HG03095 (cell line): ENCODE data around the gene TCEAL3.
"Not testable (repeated sequence)": the region's sequence is repeated elsewhere in the genome, so short reads cannot be mapped to it uniquely, and the experiment has no call there.

Experiments used
- ATAC-seq: cut with Tn5 transposase; IDR thresholded peaks from one replicate; pipeline ENCODE4 v1.9.1; 2021; ENCODE audit warnings: moderate library complexity; ENCODE audit not compliant: unreplicated experiment

Gene TCEAL3

GRCh38 chrX:103659460-103659859, 51.7 kb downstream of the TCEAL3 start:
- not testable (repeated sequence) for ATAC-seq
